Heart right ventricle (tissue), 16 donors: Measurements from ENCODE around the gene FBXO21. TPM values are rescaled to one million over a fixed set of nuclear protein-coding genes. Genes with fewer than 3 reads are reported as not detected.

Experiments used
- ATAC-seq, 8 donors: fragments of 200-7000 bp; cut with Tn5 transposase; one replicate each; pipeline ENCODE4 v1.9.1; 2020; ENCODE audit warnings: mild to moderate bottlenecking in 8 of 8, moderate library complexity in 8 of 8, moderate number of reproducible peaks in 1 of 8
- DNase-seq, 2 donors: peaks; one replicate each; pipeline ENCODE4 v3.0.0-alpha.2; 2020
- H3K27ac ChIP-seq, 10 donors: fragments of 200-600 bp; sonication (generic) in 2 of 10; one replicate each; pipeline versions ENCODE4 v1.5.0 to v1.8.0; 2020 to 2022; ENCODE audit warnings: mild to moderate bottlenecking in 3 of 10
- H3K27me3 ChIP-seq, 7 donors: fragments of 200-600 bp; one replicate each; pipeline ENCODE4 v1.8.0; 2021 to 2022; ENCODE audit warnings: mild to moderate bottlenecking in 2 of 7
- H3K36me3 ChIP-seq, 9 donors: fragments of 200-600 bp; sonication (generic) in 1 of 9; one replicate each; pipeline versions ENCODE4 v1.5.0 to v1.8.0; 2020 to 2022; ENCODE audit warnings: mild to moderate bottlenecking in 2 of 9
- H3K4me1 ChIP-seq, 9 donors: fragments of 200-600 bp; sonication (generic) in 1 of 9; one replicate each; pipeline versions ENCODE4 v1.5.0 to v1.8.0; 2020 to 2022; ENCODE audit warnings: mild to moderate bottlenecking in 4 of 9
- H3K4me3 ChIP-seq, 10 donors: fragments of 200-600 bp; sonication (generic) in 2 of 10; one replicate each; pipeline versions ENCODE4 v1.5.0 to v1.8.0; 2020 to 2022; ENCODE audit warnings: mild to moderate bottlenecking in 7 of 10, moderate library complexity in 2 of 10
- H3K9me3 ChIP-seq, 11 donors: fragments of 200-600 bp in 10 of 11; sonication (generic) in 2 of 11; one replicate each; pipeline versions ENCODE4 v1.5.0 to v1.8.0; 2013 to 2022; ENCODE audit warnings: mild to moderate bottlenecking in 2 of 11, control low read depth in 1 of 11, moderate library complexity in 1 of 11
- WGBS, 2 donors: extraction: QIAGEN DNeasy Blood & Tissue Kit; methylation state at CpG; one replicate each; pipeline ENCODE4 v1.1.7; 2013; ENCODE audit warnings: inconsistent platforms in 1 of 2; 5-methylcytosine and 5-hydroxymethylcytosine counted together
- intact Hi-C, 10 donors: fragments of 100-400 bp; cut with DNase I; formaldehyde crosslinking; loops; one replicate each; pipeline versions ENCODE4 v1.11.1 to v1.14.2; 2022
- polyA plus RNA-seq, 2 donors: library from polyadenylated mRNA; stranded (reverse); fragments of 200-250 nt; gene quantifications; one replicate each; pipeline ENCODE4 v1.2.3, GENCODE V29; 2013
- total RNA-seq, 10 donors: library from RNA; stranded (reverse); fragmentation: NEBNext Ultra II Directional in 3 of 10; extraction: Animal tissue kit (Norgen Biotek cat#: 25700) in 3 of 10; gene quantifications; one replicate each; pipeline versions ENCODE4 v1.2.1 to v1.2.4, GENCODE V29; 2021 to 2023
- TF ChIP-seq, protein P1 (sequence below), 9 donors: fragments of 200-600 bp; sonication (generic) in 2 of 9; IDR thresholded peaks; one replicate each; pipeline versions ENCODE4 v1.5.0 to v1.8.0; 2021 to 2022; ENCODE audit warnings: antibody characterized with exemption in 9 of 9, mild to moderate bottlenecking in 5 of 9, moderate library complexity in 1 of 9
- donor health status: Arrhythmogenic right ventricular cardiomyopathy.
- donor health status: ischemic (EF 13 %, LVEDD 7.1; RV severe dilation, severe dysfunction).
- donor health status: healthy with polysubstance abuse.
- donor health status: DM: no; HTN: yes; CAD: no.
- donor health status: DM: no; HTN: no; CAD: no.
- donor health status: ischemic (EF 25% LVEDD 6.9; RV normal size, moderate dysfunction).
- donor health status: ischemic (EF 25% LVEDD 5.7; RV mildly dilated, moderate dysfunction).
- donor health status: healthy.
- donor health status: DM: yes; HTN: yes; CAD: no.
- donor health status: Ischemic cardiomyopathy.
- donor health status: ischemic (EF 35%, LVEDD 5.7; RV mildly dilated, moderate dysfunction).
- donor health status: nonischemic (EF 11% LVEDD 7.7; RV severe dilation, severe dysfunction).
- donor health status: DM: yes; HTN: yes; CAD: no.
- donor health status: PGD.
- donor health status: ischemic (EF 29% LVEDD 5.4; RV normal size, mild dysfunction).
- donor health status: nonischemic (EF 23%, LVEDD 6.1; RV moderate dilation, normal function).

FBXO21 gene
- total and polyA plus RNA-seq, 12 donors: 10.2 to 75.1 (median 47.6) TPM

DNA sequence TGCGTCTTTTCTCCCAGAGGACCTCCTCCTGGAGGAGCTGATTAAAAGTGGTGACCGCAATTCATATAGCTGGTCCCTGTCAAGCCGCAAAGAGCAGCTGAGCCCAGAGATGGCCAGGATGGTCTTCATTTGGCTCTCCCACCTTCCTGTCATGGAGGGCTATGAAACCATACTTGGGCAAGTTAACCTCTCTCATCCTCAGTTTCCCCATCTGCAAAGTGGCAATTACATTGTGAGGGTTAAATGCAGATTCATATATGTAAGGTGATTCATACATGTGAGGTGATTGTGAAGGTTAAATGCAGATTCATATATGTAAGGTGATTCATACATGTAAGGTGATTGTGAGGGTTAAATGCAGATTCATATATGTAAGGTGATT, 87.5 kb downstream of the FBXO21 start:
- DNase-seq: no peak

DNA sequence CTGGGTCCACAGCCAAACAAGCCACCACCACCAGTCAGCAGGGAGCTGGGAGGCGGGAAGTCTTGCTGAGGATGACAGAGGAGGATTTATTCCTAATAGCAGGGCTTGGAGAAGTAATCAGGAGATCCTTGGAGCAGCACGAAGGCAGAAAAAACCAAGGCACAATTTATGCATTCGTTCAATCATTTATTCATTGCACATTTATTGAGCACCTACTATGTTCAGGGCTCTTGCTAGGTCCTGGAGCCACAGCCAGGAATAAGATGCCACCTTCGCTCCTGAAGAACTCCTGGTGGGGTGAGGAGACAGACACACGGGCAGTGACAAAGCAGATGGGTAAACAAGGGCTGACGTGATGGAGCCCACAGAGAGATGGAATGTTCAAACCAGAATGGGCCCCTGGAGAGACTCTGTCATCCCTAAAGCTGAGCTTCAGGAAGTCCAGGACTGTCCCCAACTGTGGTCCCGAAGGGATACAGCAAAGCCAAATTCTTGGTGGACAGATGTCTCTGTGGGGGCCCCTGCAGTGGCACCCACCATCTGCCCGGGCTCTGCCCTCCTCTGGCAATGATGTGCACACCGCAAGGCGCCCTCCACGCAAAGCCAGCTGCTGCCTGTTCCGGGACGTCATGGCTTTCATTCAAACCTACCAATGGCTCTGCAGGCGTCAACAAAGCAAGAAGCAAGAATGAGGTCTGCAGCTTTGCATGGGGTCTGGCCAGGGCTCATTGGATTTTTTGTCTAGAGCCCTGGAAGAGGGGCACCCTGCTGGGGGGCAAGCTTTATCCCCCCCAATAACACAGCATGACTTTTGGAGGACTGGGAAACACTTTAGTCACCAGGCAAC, 88.1 kb downstream of the FBXO21 start:
- H3K9me3 ChIP-seq: no peaks in the 10 kb centered on the region
- intact Hi-C loops: no loop called here
- H3K27me3 ChIP-seq: peaks cover 0 to 37% (median 18%) of the 10 kb centered on the region in 7 donors
- peaks cover 0 to 42% (median 23%) of the 10 kb centered on the region in 9 donors for H3K4me1 ChIP-seq
- TF ChIP-seq, protein P1, sequence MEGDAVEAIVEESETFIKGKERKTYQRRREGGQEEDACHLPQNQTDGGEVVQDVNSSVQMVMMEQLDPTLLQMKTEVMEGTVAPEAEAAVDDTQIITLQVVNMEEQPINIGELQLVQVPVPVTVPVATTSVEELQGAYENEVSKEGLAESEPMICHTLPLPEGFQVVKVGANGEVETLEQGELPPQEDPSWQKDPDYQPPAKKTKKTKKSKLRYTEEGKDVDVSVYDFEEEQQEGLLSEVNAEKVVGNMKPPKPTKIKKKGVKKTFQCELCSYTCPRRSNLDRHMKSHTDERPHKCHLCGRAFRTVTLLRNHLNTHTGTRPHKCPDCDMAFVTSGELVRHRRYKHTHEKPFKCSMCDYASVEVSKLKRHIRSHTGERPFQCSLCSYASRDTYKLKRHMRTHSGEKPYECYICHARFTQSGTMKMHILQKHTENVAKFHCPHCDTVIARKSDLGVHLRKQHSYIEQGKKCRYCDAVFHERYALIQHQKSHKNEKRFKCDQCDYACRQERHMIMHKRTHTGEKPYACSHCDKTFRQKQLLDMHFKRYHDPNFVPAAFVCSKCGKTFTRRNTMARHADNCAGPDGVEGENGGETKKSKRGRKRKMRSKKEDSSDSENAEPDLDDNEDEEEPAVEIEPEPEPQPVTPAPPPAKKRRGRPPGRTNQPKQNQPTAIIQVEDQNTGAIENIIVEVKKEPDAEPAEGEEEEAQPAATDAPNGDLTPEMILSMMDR (IDR thresholded peaks at IDR 0.05): no peak
- H3K27ac ChIP-seq: peak overlapping the region in 3 of 10 donors; percentile 30 to 57 (median 33)
- DNase-seq (no peak), ATAC-seq (no peak)
- no peaks in the 10 kb centered on the region for H3K36me3 ChIP-seq
- WGBS, 2 donors: 67 to 69% methylated on average over 14 of the region's 14 CpGs
- no peak overlapping the region for H3K4me3 ChIP-seq

More for the DNA sequence above, 87.5 kb downstream of the FBXO21 start:
- intact Hi-C loops: no loop called here
- no peak overlapping the region for H3K27ac ChIP-seq
- H3K36me3 ChIP-seq: no peaks in the 10 kb centered on the region
- 74 to 85% methylated on average over 3 of the region's 3 CpGs for WGBS, 2 donors
- peaks cover 0 to 36% (median 17%) of the 10 kb centered on the region in 9 donors for H3K4me1 ChIP-seq
- no peaks in the 10 kb centered on the region for H3K9me3 ChIP-seq
- peaks cover 0 to 31% (median 18%) of the 10 kb centered on the region in 7 donors for H3K27me3 ChIP-seq
- TF ChIP-seq, protein P1 (IDR thresholded peaks at IDR 0.05): no peak
- no peak overlapping the region for H3K4me3 ChIP-seq
- no peak for ATAC-seq

- Histone ChIP-seq H3K27me3 (peaks cover 0 to 44% (median 18%) of the 10 kb centered on the region in 7 donors), H3K36me3 (no peaks in the 10 kb centered on the region), H3K4me3 (no peak overlapping the region), H3K27ac (peak overlapping the region in 4 of 10 donors; percentile 21 to 57 (median 42)), H3K4me1 (peaks cover 0 to 51% (median 34%) of the 10 kb centered on the region in 9 donors), H3K9me3 (no peaks in the 10 kb centered on the region)
- TF ChIP-seq, protein P1 (IDR thresholded peaks at IDR 0.05): peak in 2 of 9 donors; percentile 12 to 18
- 47 to 49% methylated on average over 8 of the region's 8 CpGs for WGBS, 2 donors
- DNase-seq (no peak), ATAC-seq (peak in 4 of 8 donors; percentile 10 to 52 (median 19))
- intact Hi-C loops: no loop called here
These were observed 89.2 kb downstream of the FBXO21 start for GRCh38 chr12:117100851-117101673.

GRCh38 chr12:117100251-117100650, 90.0 kb downstream of the FBXO21 start:
- peaks cover 0 to 44% (median 18%) of the 10 kb centered on the region in 7 donors for H3K27me3 ChIP-seq
- 44 to 47% methylated on average over 5 of the region's 5 CpGs for WGBS, 2 donors
- H3K4me1 ChIP-seq: peaks cover 0 to 59% (median 38%) of the 10 kb centered on the region in 9 donors
- H3K9me3 ChIP-seq: no peaks in the 10 kb centered on the region
- intact Hi-C loops: no loop called here
- DNase-seq (no peak), ATAC-seq (peak in 6 of 8 donors; percentile 7 to 60 (median 45))
- H3K36me3 ChIP-seq: no peaks in the 10 kb centered on the region
- no peak overlapping the region for H3K4me3 ChIP-seq
- peak overlapping the region in 1 of 10 donors; percentile 78 for H3K27ac ChIP-seq
- TF ChIP-seq, protein P1 (IDR thresholded peaks at IDR 0.05): peak in 8 of 9 donors; percentile 11 to 53 (median 33)
